ENCODE results near the gene VEGFC. TPM values are rescaled to one million over a fixed set of nuclear protein-coding genes. Genes with fewer than 3 reads are reported as not detected.

The VEGFC gene
- total RNA-seq, 6 experiments from 2014 or later: 1.4 to 3.1 (median 2.0) TPM

GRCh38 chr4:176654565-176655216, 138.0 kb downstream of the VEGFC start:
- Histone ChIP-seq H3K4me3 (no peak overlapping the region), H3K36me3 (no peaks in the 10 kb centered on the region), H3K27ac (no peak overlapping the region), H3K9me3 (no peaks in the 10 kb centered on the region), H3K4me1 (no peaks in the 10 kb centered on the region), H3K27me3 (no peaks in the 10 kb centered on the region)
- 47% methylated on average over 7 of the region's 7 CpGs for WGBS (ENCODE audit: insufficient coverage, low coverage, low lambda C conversion rate, missing lambda C conversion rate)
- ATAC-seq: no peak
- DNase-seq: no peak
- TF ChIP-seq CTCF (IDR thresholded peaks at IDR 0.05): no peak
- no peak for TF ChIP-seq POLR2A (IDR thresholded peaks at IDR 0.05)
- intact Hi-C loops (cut with DNase I): no loop called here

DNA sequence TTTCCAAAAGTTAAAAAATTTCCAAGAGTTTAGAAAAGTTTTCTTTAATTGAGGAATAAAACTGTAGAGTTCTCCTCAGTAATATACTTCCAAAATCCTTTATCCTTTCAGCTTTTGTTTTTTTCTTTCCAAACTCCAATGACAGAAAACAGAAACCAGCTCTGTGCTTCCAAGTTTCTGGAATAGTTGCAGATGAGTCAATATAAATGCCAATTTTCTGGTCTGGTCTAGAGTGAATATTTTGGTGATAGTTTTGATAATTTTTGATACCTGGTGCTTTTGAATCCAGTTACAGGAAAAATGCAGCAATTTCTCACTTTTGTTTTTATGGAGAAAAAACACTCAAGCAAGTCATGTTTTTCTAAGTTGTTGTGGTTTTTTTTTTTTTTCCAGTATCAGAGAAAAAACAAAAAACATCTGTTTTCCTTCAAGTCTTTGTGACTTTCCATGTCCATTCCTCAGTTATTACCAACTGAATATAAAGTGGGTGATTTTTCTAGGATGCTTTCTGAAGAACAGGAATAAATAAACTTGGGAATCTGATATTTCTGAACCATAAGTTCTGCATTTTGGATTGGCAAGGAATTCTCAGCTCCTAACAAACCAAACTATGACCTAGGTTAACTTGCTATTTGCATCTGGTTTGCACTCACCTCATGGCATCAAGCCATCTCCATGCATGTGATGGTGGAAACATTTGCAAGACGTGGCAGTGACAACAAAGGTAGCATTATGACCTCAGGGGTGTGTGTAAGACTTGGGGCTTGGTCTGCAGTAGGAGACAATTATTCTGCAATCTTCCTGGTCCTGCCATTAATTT, 139.1 kb downstream of the VEGFC start:
- TF ChIP-seq POLR2A (IDR thresholded peaks at IDR 0.05) (no peak), CTCF (IDR thresholded peaks at IDR 0.05) (no peak)
- ATAC-seq (no peak), DNase-seq (no peak)

GRCh38 chr4:176646311-176646710, 146.4 kb downstream of the VEGFC start:
- Histone ChIP-seq H3K27ac (no peak overlapping the region), H3K27me3 (no peaks in the 10 kb centered on the region), H3K4me3 (no peak overlapping the region), H3K9me3 (no peaks in the 10 kb centered on the region), H3K36me3 (no peaks in the 10 kb centered on the region), H3K4me1 (no peaks in the 10 kb centered on the region)
- intact Hi-C loops (cut with DNase I): no loop called here
- WGBS (ENCODE audit: insufficient coverage, low coverage, low lambda C conversion rate, missing lambda C conversion rate): 50% methylated on average over 1 of the region's 1 CpG
- TF ChIP-seq CTCF (IDR thresholded peaks at IDR 0.05) (no peak), POLR2A (IDR thresholded peaks at IDR 0.05) (no peak)
- no peak for ATAC-seq
- no peak for DNase-seq

More for the DNA sequence above, 139.1 kb downstream of the VEGFC start:
- H3K4me1 ChIP-seq: no peaks in the 10 kb centered on the region
- intact Hi-C loops (cut with DNase I): no loop called here
- no peaks in the 10 kb centered on the region for H3K9me3 ChIP-seq
- no peaks in the 10 kb centered on the region for H3K36me3 ChIP-seq
- 27% methylated on average over 1 of the region's 1 CpG for WGBS (ENCODE audit: insufficient coverage, low coverage, low lambda C conversion rate, missing lambda C conversion rate)
- no peaks in the 10 kb centered on the region for H3K27me3 ChIP-seq
- H3K27ac ChIP-seq: no peak overlapping the region
- no peak overlapping the region for H3K4me3 ChIP-seq

DNA sequence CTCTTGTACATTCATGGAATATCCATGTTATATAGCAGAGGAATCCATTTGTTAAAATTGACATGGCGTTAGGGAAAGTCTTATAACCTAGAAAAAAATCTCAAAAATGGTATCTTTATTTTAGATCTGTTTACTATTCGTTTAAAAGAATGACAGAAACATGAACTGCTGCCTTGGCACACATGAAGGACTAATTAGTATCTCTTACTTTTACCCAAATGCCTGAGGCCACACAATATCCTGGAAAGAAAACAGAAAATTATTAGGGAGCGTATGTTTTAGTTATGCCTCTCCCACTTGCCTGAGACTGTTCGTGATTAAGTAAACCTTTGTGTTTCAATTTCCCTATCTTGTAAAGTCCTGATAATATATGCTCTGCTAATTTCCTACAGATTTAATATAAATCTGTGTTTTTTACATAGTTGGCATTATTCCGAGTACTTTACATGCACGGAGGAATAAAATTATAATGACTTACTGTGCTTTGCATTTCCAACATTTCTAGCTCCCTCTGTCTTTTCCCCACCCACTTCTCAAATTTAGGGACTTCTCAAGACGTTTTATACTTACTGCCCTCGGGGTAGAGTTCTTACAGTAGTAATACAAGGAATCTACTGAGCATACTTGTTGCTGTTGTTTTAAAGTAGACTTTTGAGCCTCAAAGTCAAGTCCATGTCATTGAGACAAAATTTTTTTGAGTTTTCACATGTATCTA, 147.3 kb downstream of the VEGFC start:
- H3K27me3 ChIP-seq: no peaks in the 10 kb centered on the region
- DNase-seq (no peak), ATAC-seq (no peak)
- no peaks in the 10 kb centered on the region for H3K9me3 ChIP-seq
- no peaks in the 10 kb centered on the region for H3K4me1 ChIP-seq
- intact Hi-C loops (cut with DNase I): no loop called here
- no peaks in the 10 kb centered on the region for H3K36me3 ChIP-seq
- H3K27ac ChIP-seq: no peak overlapping the region
- WGBS (ENCODE audit: insufficient coverage, low coverage, low lambda C conversion rate, missing lambda C conversion rate): 42% methylated on average over 8 of the region's 8 CpGs
- no peak for TF ChIP-seq POLR2A (IDR thresholded peaks at IDR 0.05)
- no peak for TF ChIP-seq CTCF (IDR thresholded peaks at IDR 0.05)
- H3K4me3 ChIP-seq: no peak overlapping the region
